Smooth muscle cell (in vitro differentiated cells): Measurements from ENCODE around the gene CSF1. TPM values are rescaled to one million over a fixed set of nuclear protein-coding genes. Genes with fewer than 3 reads are reported as not detected.
"Not testable (repeated sequence)": the region's sequence is repeated elsewhere in the genome, so short reads cannot be mapped to it uniquely, and the experiment has no call there.

Experiments used
- DNase-seq: peaks from one replicate; lab custom pipeline; 2025; ENCODE audit not compliant: unreplicated experiment; lab: John Stamatoyannopoulos, UW
- H2AFZ ChIP-seq: fragments of 200-600 bp; sonication (generic); 2 replicates; pipeline ENCODE4 v1.6.0; 2016; ENCODE audit warnings: antibody characterized with exemption, low read depth, mild to moderate bottlenecking
- H3F3A ChIP-seq: fragments of 200-600 bp; sonication (generic); 2 replicates; pipeline ENCODE4 v1.6.0; 2017; ENCODE audit warnings: antibody characterized with exemption, low read depth
- H3K27ac ChIP-seq: fragments of 200-600 bp; sonication (generic); 2 replicates; pipeline ENCODE4 v1.5.1; 2016; ENCODE audit warnings: low read depth, mild to moderate bottlenecking
- H3K27me3 ChIP-seq: fragments of 200-600 bp; sonication (generic); 2 replicates; pipeline ENCODE4 v1.6.1; 2016; ENCODE audit warnings: low read depth, mild to moderate bottlenecking
- H3K36me3 ChIP-seq: fragments of 200-600 bp; sonication (generic); 2 replicates; pipeline ENCODE4 v1.5.1; 2016; ENCODE audit warnings: low read depth
- H3K4me1 ChIP-seq: fragments of 200-600 bp; sonication (generic); 2 replicates; pipeline ENCODE4 v1.5.1; 2016; ENCODE audit warnings: low read depth
- H3K4me2 ChIP-seq: fragments of 200-600 bp; sonication (generic); 2 replicates; pipeline ENCODE4 v1.6.0; 2016; ENCODE audit warnings: mild to moderate bottlenecking
- H3K4me3 ChIP-seq: fragments of 200-600 bp; sonication (generic); 2 replicates; pipeline ENCODE4 v1.5.1; 2016; ENCODE audit warnings: mild to moderate bottlenecking
- H3K79me2 ChIP-seq: fragments of 200-600 bp; sonication (generic); 2 replicates; pipeline ENCODE4 v1.6.0; 2016; ENCODE audit warnings: low read depth, mild to moderate bottlenecking
- H3K9ac ChIP-seq: fragments of 200-600 bp; sonication (generic); 2 replicates; pipeline ENCODE4 v1.6.0; 2016; ENCODE audit warnings: low read depth
- H3K9me3 ChIP-seq: fragments of 200-600 bp; sonication (generic); replicated peaks from 2 replicates; pipeline ENCODE4 v1.5.1; 2016; ENCODE audit warnings: low read depth
- H4K20me1 ChIP-seq: fragments of 200-600 bp; sonication (generic); 2 replicates; pipeline ENCODE4 v1.6.0; 2016; ENCODE audit warnings: low read depth
- WGBS: methylation state at CpG from one replicate; pipeline ENCODE4 v1.1.7; 2016; ENCODE audit warnings: low lambda C conversion rate; 5-methylcytosine and 5-hydroxymethylcytosine counted together
- polyA plus RNA-seq: library from polyadenylated mRNA; unstranded; fragments of >200 nt; fragmentation: Nextera tagmentation; extraction: Ambion mirVana; gene quantifications from 2 replicates; pipeline ENCODE4 v1.2.1, GENCODE V29; 2016
- total RNA-seq: library from RNA; depleted of rRNA; stranded (reverse); fragments of >200 nt; gene quantifications from 2 replicates; pipeline ENCODE4 v1.2.3, GENCODE V29; 2014
- TF ChIP-seq, protein P1 (sequence below): fragments of 200-600 bp; sonication (generic); IDR thresholded peaks from 2 replicates; pipeline ENCODE4 v1.5.1; 2017; ENCODE audit warnings: borderline replicate concordance, mild to moderate bottlenecking, antibody characterized with exemption; ENCODE audit not compliant: insufficient read depth, poor library complexity, severe bottlenecking

The CSF1 gene
- total and polyA plus RNA-seq, 2 experiments from 2014 or later: 22.4 to 30.9 TPM

DNA sequence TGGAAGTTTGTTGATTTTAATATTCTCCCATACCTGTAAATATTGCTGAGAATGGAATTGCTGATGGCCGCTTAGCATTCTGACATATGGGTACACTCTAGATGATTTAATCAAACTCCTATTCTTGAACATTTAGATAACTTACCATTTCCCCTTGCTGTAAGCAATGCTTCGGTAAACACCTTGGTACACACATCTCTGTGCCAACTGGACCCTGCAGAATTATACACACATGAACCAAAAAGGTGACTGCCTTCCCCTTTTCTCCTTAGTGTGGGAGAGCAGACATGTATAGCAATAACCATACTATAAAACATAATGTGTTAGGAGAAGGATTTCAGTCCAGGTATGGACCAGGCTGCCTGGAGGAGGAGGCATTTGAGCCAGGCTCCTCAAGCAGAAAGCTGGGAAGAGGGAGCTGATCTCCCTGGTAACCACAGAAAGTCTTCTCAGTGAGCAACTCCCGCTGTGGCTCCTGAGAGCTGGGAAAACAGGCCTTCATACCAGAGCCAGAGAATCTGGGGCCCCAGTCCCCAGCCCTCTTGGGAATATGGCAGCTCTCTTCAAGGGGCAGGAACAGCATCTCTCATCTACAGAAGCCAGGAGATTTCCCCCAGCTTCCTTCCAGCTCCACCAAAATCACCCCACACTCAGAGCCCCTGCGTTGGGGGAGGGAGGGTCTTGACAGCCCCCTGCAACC lies 33.9 kb upstream of the CSF1 start:
- Histone ChIP-seq H2AFZ (peak overlapping the region; percentile 68), H3K27ac (peak overlapping the region; percentile 87), H3K4me2 (peak overlapping the region; percentile 75), H3K9me3 (no peaks in the 10 kb centered on the region), H3K4me1 (peaks cover 34% of the 10 kb centered on the region), H3K9ac (no peak overlapping the region), H3K36me3 (no peaks in the 10 kb centered on the region), H3F3A (no peaks in the 10 kb centered on the region), H3K4me3 (no peak overlapping the region), H3K79me2 (no peaks in the 10 kb centered on the region), H4K20me1 (no peaks in the 10 kb centered on the region), H3K27me3 (no peaks in the 10 kb centered on the region)
- TF ChIP-seq, protein P1, sequence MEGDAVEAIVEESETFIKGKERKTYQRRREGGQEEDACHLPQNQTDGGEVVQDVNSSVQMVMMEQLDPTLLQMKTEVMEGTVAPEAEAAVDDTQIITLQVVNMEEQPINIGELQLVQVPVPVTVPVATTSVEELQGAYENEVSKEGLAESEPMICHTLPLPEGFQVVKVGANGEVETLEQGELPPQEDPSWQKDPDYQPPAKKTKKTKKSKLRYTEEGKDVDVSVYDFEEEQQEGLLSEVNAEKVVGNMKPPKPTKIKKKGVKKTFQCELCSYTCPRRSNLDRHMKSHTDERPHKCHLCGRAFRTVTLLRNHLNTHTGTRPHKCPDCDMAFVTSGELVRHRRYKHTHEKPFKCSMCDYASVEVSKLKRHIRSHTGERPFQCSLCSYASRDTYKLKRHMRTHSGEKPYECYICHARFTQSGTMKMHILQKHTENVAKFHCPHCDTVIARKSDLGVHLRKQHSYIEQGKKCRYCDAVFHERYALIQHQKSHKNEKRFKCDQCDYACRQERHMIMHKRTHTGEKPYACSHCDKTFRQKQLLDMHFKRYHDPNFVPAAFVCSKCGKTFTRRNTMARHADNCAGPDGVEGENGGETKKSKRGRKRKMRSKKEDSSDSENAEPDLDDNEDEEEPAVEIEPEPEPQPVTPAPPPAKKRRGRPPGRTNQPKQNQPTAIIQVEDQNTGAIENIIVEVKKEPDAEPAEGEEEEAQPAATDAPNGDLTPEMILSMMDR: no peak
- WGBS: 50% methylated on average over 4 of the region's 4 CpGs
- no peak for DNase-seq

DNA sequence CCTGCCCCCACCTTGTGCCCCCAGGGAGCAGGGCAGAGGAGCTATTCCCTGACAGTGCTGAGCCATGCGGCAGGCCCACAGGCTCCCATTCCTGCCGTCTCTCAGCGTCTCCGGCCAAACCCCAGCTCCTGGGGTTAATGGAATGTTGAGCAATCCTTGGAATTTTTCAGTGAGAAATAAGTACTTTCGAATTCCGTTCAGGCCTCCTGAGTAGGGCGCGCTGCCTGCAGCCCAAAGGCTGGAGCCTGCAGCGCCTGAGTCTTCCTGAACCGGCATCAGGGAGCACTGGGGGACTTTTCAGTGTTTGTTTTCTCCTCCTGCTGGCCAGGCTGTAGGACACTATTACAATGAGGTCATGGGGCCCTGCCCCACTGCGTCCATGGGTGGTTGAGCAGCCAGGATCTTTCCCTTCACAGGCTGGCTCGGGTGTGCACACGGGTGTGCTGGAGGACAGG lies 33.3 kb upstream of the CSF1 start:
- peak overlapping the region; percentile 87 for H3K27ac ChIP-seq
- H3K9ac ChIP-seq: no peak overlapping the region
- H3K4me2 ChIP-seq: peak overlapping the region; percentile 75
- H3K4me3 ChIP-seq: no peak overlapping the region
- H4K20me1 ChIP-seq: no peaks in the 10 kb centered on the region
- H3K79me2 ChIP-seq: no peaks in the 10 kb centered on the region
- peak overlapping the region; percentile 68 for H2AFZ ChIP-seq
- H3F3A ChIP-seq: no peaks in the 10 kb centered on the region
- WGBS: 2% methylated on average over 13 of the region's 13 CpGs
- H3K9me3 ChIP-seq: no peaks in the 10 kb centered on the region
- H3K4me1 ChIP-seq: peaks cover 33% of the 10 kb centered on the region
- H3K36me3 ChIP-seq: no peaks in the 10 kb centered on the region
- peak; percentile 23 for DNase-seq
- no peaks in the 10 kb centered on the region for H3K27me3 ChIP-seq
- TF ChIP-seq, protein P1: no peak

DNA sequence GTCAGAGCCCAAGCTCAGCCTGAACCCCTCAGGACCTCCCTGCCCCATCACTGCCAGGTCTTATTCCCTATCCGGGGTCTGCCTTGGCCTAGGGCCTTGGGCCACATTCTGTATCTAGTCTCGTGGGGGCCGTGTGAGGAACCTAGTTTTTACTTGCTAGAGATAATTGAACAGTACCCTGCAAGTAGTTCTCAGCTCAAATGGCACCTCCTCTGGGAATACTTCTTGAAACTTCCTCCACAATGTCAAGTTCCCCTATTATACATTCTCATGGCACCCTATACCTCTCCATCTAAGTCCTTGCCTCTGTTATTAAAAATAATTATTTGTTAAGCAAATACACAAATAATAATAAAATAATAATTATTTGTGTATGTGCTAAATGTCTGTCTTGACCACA lies 32.9 kb upstream of the CSF1 start:
- no peaks in the 10 kb centered on the region for H3K9me3 ChIP-seq
- H3K9ac ChIP-seq: no peak overlapping the region
- TF ChIP-seq, protein P1: no peak
- H3K79me2 ChIP-seq: no peaks in the 10 kb centered on the region
- H3K36me3 ChIP-seq: no peaks in the 10 kb centered on the region
- H3K27ac ChIP-seq: peak overlapping the region; percentile 87
- H3F3A ChIP-seq: no peaks in the 10 kb centered on the region
- no peak overlapping the region for H3K4me3 ChIP-seq
- H2AFZ ChIP-seq: no peak overlapping the region
- H3K27me3 ChIP-seq: no peaks in the 10 kb centered on the region
- H3K4me2 ChIP-seq: peak overlapping the region; percentile 75
- 77% methylated on average over 3 of the region's 3 CpGs for WGBS
- peaks cover 29% of the 10 kb centered on the region for H3K4me1 ChIP-seq
- no peak for DNase-seq
- no peaks in the 10 kb centered on the region for H4K20me1 ChIP-seq

DNA sequence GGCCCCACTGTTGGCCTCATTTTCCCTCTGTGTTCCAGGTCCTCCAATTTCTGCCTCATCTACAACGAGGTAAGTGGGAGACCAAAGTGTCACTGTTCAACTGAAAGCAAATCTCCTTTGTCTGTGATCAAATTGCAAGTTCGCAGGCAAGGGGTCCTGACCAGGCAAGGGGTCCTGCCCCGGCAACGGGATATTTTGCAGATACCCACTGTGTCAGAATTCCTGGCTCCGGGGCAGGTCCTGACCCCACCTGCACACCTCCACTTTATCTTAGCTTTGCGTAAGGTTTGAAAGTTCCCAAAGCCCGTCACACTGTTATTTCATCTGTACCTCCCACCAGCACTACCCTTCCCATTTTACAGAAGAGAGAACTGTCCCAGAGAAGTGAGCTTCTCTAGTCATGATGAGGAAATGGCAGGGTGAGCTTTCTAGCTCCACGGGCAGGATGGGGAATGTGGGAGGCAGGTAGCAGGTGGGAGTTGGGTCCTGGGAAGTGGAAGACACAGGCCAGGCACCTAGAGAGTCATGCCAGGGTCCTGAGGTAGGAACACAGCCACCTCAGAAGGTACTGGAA lies 32.0 kb upstream of the CSF1 start:
- no peaks in the 10 kb centered on the region for H3F3A ChIP-seq
- TF ChIP-seq, protein P1: no peak
- H3K36me3 ChIP-seq: no peaks in the 10 kb centered on the region
- no peaks in the 10 kb centered on the region for H4K20me1 ChIP-seq
- no peaks in the 10 kb centered on the region for H3K9me3 ChIP-seq
- WGBS: 89% methylated on average over 8 of the region's 8 CpGs
- no peak overlapping the region for H3K4me2 ChIP-seq
- H3K4me3 ChIP-seq: no peak overlapping the region
- H3K27me3 ChIP-seq: no peaks in the 10 kb centered on the region
- no peak for DNase-seq
- H3K4me1 ChIP-seq: peaks cover 21% of the 10 kb centered on the region
- no peak overlapping the region for H2AFZ ChIP-seq
- no peak overlapping the region for H3K9ac ChIP-seq
- H3K79me2 ChIP-seq: no peaks in the 10 kb centered on the region
- no peak overlapping the region for H3K27ac ChIP-seq

DNA sequence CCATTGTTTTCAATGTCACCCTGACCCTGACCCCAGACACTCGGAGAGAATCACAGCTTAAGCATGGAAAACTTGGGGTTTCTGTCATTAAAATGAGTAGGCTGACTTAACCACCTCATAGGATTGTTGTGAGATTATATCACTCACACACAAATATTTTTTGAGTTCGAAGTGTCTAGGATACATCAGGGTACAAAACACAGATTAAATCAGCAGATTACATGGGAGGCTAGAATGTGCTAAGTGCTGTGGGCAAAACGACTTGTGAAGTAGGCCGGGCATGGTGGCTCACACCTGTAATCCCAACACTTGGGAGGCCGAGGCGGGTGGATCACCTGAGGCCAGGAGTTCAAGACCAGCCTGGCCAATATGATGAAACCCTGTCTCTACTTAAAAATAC lies 31.3 kb upstream of the CSF1 start:
- 82% methylated on average over 6 of the region's 6 CpGs for WGBS
- peaks cover 21% of the 10 kb centered on the region for H3K4me1 ChIP-seq
- not testable (repeated sequence) for H3K27me3 ChIP-seq, DNase-seq, H3K36me3 ChIP-seq, H2AFZ ChIP-seq, H3K4me3 ChIP-seq, H4K20me1 ChIP-seq, H3K27ac ChIP-seq, H3F3A ChIP-seq, H3K9ac ChIP-seq, H3K79me2 ChIP-seq, H3K4me2 ChIP-seq, H3K9me3 ChIP-seq
